ENCODE measurements around the gene PGS1. TPM values are rescaled to one million over a fixed set of nuclear protein-coding genes. Genes with fewer than 3 reads are reported as not detected.
A peak's percentile ranks its signal among the peaks of the same experiment; 100 is the strongest.

PGS1 gene
- total and polyA plus RNA-seq, 5 donors: 13.9 to 22.2 (median 20.2) TPM

DNA sequence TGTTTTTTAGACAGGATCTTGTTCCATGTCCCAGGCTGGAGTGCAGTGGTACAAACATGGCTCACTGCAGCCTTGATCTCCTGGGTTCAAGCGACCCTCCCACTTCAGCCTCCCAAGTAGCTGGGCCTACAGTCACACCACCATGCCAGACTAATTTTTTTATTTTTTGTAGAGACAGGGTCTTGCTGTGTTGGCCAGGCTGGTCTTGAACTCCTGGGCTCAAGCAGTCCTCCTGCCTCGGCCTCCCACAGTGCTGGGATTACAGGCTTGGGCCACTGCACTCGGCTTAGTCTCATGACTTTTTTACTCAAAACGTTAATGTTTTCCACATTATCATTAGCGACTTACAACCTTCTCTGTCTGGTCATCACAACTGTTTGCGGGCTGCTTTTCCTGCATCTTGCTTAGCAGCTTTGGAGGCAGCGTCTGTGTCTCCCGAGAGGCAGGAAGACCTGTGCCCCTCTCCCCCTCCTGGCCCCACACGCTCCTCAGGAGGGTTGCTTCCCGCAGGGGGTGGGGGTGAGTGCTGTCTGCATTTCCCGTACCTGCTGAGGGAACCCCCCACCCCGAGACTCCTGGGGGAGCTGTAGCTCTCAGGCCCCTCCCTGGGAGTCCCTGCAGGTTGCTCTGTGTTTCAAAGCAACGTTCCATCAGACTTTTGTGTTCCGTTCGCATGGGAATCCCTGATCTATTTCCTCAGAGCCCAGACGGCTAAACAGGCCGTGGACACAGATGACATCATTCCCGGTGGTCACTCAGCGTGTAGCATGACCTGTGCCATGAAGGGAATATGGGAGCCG lies 52.6 kb downstream of the PGS1 start:
- ATAC-seq (peak in 1 of 2 donors; percentile 4), DNase-seq (peak in 2 of 3 donors; percentile 22 to 24)
- Histone ChIP-seq H3K4me3 (ENCODE audit: low read length) (no peak overlapping the region), H3K27me3 (ENCODE audit: control insufficient read depth, insufficient read depth) (no peaks in the 10 kb centered on the region), H3K27ac (ENCODE audit: low read length) (no peak overlapping the region), H3K4me1 (ENCODE audit: control insufficient read depth, insufficient read depth, low read length) (no peaks in the 10 kb centered on the region), H3K9me3 (ENCODE audit: control insufficient read depth, low read length) (no peaks in the 10 kb centered on the region)
- 48% methylated on average over 20 of the region's 20 CpGs for WGBS
- intact Hi-C loops (cut with DNase I): no loop called here

DNA sequence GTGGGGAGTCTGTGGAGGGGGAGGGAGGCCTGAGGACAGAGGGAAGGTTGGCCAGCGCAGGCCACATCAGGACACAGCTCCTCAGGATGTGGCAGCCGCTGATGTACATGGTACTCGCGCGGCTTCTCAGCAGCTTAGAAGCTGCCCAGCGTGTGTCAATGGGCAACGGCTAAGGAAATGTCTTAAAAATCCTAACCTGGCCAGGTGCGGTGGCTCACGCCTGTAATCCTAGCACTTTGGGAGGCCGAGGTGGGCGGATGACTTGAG lies 53.2 kb downstream of the PGS1 start:
- H3K9me3 ChIP-seq (ENCODE audit: control insufficient read depth, low read length): no peaks in the 10 kb centered on the region
- intact Hi-C loops (cut with DNase I): no loop called here
- H3K4me3 ChIP-seq (ENCODE audit: low read length): no peak overlapping the region
- DNase-seq (peak in 2 of 3 donors; percentile 21 to 36), ATAC-seq (no peak)
- no peaks in the 10 kb centered on the region for H3K4me1 ChIP-seq (ENCODE audit: control insufficient read depth, insufficient read depth, low read length)
- H3K27ac ChIP-seq (ENCODE audit: low read length): no peak overlapping the region
- no peaks in the 10 kb centered on the region for H3K27me3 ChIP-seq (ENCODE audit: control insufficient read depth, insufficient read depth)
- 81% methylated on average over 11 of the region's 11 CpGs for WGBS

DNA sequence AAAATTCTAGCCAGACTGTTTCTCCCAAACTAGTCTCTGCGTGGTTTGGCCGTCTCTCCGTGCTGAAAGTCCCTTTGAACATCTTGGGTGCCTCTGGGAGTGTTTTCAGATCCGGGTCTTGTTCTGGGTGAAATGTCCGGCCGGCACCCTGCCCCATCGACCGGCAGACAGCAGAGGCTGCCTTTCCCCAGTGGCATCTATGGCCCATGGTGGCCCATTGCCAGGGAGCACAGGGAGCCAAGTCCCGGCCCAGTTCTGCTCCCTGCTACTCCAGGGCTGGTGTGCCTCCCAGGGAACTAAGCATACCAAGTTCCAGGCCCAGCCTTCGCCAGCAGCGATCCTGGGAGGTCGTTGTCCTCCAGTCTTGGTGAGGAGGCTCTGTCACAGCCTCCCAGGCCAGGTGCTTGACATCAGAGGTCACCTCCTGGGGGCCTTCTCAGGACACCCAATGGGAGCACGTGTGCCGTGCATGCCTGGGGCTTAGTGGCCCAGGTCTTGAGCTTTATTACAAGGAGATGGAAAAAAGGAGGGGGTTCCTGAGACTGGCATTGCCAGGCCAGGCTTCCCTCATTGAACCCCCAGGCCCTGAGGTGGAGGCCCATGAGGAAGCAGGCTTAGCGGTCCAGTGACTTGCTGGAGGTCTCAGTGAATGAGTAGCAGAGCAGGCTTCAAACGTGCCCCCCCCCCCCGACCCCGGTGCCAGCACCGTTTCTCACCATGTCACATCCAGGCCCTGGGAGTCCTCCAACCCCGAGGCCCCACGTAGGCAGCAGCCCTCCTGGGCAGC lies 54.0 kb downstream of the PGS1 start:
- no peaks in the 10 kb centered on the region for H3K4me1 ChIP-seq (ENCODE audit: control insufficient read depth, insufficient read depth, low read length)
- no peaks in the 10 kb centered on the region for H3K9me3 ChIP-seq (ENCODE audit: control insufficient read depth, low read length)
- no peak overlapping the region for H3K27ac ChIP-seq (ENCODE audit: low read length)
- DNase-seq (peak; percentile 51 to 77 (median 63)), ATAC-seq (peak in 1 of 2 donors; percentile 6)
- H3K27me3 ChIP-seq (ENCODE audit: control insufficient read depth, insufficient read depth): no peaks in the 10 kb centered on the region
- 55% methylated on average over 21 of the region's 21 CpGs for WGBS
- intact Hi-C loops (cut with DNase I): no loop called here
- H3K4me3 ChIP-seq (ENCODE audit: low read length): no peak overlapping the region

DNA sequence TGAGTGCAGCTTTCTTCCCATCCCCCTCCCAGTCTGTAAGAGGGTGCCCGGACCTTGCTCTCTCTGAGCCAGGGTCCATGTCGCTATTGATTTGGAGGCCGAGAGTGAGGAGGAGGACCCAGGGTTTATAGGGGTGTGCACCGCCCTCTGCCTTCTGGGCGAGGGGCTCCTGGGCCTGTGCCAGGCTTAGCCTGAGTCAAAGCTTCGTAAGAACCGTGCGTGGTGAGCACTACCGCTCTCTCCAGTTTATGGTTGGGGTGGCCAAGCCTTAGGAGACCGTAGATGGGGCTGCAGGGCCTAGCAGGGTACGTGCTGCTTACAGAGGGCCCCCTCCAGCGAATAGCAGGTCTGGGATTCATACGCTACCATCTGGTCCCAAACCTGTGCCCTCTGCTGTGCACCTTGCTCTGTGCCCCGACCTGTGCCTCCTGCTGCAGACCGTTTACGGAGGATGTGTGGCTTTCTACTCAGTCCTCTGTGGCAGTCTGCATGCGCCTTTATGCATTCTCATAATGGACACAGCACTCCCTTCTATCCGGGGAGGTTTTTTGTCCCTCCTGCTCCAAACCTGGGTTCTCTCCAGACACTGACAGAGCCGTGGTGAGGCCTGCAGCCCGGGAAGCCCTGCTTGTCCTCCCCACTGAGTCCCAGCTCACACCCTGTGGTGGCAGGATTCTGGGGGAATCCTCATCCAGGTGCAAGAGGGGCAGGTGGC lies 54.7 kb downstream of the PGS1 start:
- H3K27ac ChIP-seq (ENCODE audit: low read length): no peak overlapping the region
- WGBS: 67% methylated on average over 20 of the region's 20 CpGs
- intact Hi-C loops (cut with DNase I): no loop called here
- H3K4me1 ChIP-seq (ENCODE audit: control insufficient read depth, insufficient read depth, low read length): no peaks in the 10 kb centered on the region
- no peak for ATAC-seq
- no peaks in the 10 kb centered on the region for H3K9me3 ChIP-seq (ENCODE audit: control insufficient read depth, low read length)
- no peaks in the 10 kb centered on the region for H3K27me3 ChIP-seq (ENCODE audit: control insufficient read depth, insufficient read depth)
- DNase-seq: peak in 2 of 3 donors; percentile 34 to 41
- H3K4me3 ChIP-seq (ENCODE audit: low read length): no peak overlapping the region

DNA sequence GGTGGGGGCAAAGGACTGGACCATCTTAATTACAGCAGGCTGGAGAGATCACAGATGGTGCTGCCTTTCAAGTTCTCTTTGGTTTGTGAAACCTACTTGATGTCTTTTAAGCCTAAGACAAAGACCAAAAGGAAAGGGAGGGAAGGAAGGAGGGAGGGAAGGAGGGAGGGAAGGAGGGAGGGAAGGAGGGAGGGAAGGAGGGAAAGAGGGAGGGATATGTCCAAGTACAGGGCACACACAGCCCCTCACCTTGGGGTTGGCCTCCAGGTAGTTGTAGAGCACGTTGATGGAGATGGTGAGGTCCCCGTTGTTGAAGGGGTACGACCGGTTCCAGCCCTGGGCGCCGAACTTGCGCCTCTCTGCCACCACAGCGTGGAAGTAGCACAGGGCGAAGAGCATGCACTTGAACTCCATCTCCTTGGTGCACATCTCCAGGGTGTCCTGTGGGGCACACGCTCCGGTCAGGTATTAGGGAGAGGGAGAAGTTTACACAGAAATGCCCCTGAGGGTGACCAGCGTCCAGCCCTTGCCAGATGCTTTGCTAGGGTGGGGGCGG lies 55.4 kb downstream of the PGS1 start:
- Histone ChIP-seq H3K4me1 (ENCODE audit: control insufficient read depth, insufficient read depth, low read length) (no peaks in the 10 kb centered on the region), H3K27ac (ENCODE audit: low read length) (no peak overlapping the region), H3K27me3 (ENCODE audit: control insufficient read depth, insufficient read depth) (no peaks in the 10 kb centered on the region), H3K4me3 (ENCODE audit: low read length) (no peak overlapping the region), H3K9me3 (ENCODE audit: control insufficient read depth, low read length) (no peaks in the 10 kb centered on the region)
- intact Hi-C loops (cut with DNase I): no loop called here
- 86% methylated on average over 13 of the region's 13 CpGs for WGBS
- ATAC-seq: peak in 1 of 2 donors; percentile 2
- DNase-seq: peak in 2 of 3 donors; percentile 20 to 36

DNA sequence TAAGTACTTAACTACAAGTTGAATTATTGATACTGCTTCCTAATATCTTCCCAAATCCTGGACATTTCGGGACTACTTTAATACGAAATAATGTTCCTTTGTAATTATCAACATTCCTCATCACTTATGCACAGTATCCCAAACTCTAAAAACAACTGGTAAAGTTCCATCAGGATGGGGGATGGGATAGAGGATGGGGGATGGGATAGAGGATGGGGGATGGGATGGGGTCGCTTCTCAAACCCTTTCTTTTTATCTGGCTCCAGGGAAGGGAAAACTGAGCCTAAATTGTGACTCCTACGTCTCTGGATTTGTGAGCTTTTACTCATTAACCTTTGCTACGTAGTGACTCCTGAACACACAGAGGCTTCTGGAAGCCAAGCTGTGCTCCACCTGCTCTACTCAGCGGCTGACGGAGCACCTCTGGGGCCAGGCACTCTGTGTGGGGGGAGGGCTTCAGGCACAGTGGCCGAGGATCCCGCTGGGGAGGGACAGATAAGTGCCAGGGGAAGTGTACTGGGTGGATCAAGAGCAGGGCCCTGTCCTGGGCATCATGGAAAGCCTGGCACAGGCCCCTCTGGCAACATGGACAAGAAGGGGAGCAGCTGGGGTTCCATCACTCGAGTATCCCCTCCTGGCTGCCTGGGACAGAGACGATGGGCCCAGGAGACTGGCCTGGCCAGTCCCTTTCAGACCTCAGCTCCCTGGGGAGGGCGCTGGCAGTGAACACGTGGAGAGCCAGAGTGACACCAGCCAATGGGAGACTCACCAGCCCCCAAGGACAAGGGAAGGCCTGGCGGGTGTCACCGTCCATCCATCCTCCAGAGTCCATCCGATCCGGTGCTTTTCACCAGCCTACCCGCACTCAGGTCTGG lies 56.2 kb downstream of the PGS1 start:
- Histone ChIP-seq H3K4me3 (ENCODE audit: low read length) (no peak overlapping the region), H3K27me3 (ENCODE audit: control insufficient read depth, insufficient read depth) (no peaks in the 10 kb centered on the region), H3K4me1 (ENCODE audit: control insufficient read depth, insufficient read depth, low read length) (no peaks in the 10 kb centered on the region), H3K27ac (ENCODE audit: low read length) (no peak overlapping the region), H3K9me3 (ENCODE audit: control insufficient read depth, low read length) (no peaks in the 10 kb centered on the region)
- 50% methylated on average over 18 of the region's 18 CpGs for WGBS
- no peak for ATAC-seq
- DNase-seq: peak in 2 of 3 donors; percentile 32 to 47
- intact Hi-C loops (cut with DNase I): no loop called here

DNA sequence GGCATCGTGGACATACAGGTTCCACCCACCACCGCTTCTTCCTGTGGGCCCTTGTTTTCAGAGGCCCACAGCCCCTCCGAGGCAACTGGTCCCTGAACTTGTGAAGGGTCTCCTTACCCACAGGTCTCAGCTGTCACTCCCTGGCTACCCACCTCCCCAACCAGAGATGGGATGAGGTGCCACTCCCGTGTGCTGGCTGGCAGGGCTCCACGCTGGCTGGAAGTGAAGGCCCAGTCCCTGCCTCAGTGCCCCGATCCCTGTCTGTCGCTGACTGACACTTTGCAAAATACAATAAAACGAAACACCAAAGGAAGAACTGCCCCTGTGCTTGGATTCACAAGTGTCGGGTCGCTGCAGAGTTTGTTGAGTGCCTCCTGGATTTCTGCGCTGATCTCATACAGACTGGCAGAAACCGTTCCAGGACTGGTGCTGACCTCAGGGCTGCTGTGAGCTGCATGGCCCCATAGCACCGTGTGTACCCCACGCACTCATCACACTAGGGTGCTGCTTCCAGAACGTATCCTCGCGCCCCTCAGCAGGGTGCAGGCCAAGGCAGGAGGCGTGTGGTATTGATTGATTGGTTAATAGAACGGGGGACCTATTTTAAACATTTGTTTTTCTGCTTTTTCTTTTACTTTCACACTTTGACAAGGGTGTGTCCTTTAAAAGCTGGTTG lies 57.0 kb downstream of the PGS1 start:
- DNase-seq (peak in 2 of 3 donors; percentile 4 to 28), ATAC-seq (no peak)
- H3K4me1 ChIP-seq (ENCODE audit: control insufficient read depth, insufficient read depth, low read length): no peaks in the 10 kb centered on the region
- H3K4me3 ChIP-seq (ENCODE audit: low read length): no peak overlapping the region
- intact Hi-C loops (cut with DNase I): no loop called here
- H3K27ac ChIP-seq (ENCODE audit: low read length): no peak overlapping the region
- 81% methylated on average over 19 of the region's 19 CpGs for WGBS
- no peaks in the 10 kb centered on the region for H3K9me3 ChIP-seq (ENCODE audit: control insufficient read depth, low read length)
- H3K27me3 ChIP-seq (ENCODE audit: control insufficient read depth, insufficient read depth): no peaks in the 10 kb centered on the region

DNA sequence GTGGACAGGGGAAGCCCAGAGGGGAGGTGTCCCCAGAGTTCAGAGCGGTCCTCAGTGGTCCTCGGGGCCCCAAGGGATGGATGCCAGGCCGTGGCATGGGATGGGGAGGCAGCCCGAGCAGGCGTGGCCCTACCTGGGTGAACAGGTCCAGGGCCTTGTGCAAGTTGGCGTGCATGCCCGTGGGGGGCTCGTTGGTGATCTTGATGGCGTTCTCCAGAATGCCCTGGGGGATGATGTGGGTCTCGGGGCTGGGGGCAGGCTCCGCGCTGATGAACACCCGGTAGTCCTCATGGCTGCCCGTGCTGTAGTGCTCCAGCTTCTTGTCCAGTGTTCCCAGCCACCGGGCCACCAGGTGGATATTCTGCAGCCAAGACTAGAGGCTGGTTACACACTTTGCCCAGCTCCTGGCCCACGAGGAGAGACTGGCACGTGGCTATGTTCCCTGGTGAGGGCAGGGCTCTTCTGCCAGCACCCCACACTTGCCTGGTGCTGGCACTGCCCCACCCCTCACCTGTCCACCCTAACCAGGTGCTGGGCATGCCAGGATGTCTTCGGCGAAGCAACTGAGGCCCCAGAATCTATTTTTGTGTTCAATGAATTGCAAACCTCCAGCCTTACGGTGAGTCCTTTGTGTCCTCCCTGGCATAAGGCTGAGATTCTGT lies 59.2 kb downstream of the PGS1 start:
- Histone ChIP-seq H3K9me3 (ENCODE audit: control insufficient read depth, low read length) (no peaks in the 10 kb centered on the region), H3K4me1 (ENCODE audit: control insufficient read depth, insufficient read depth, low read length) (peaks cover 3% of the 10 kb centered on the region), H3K4me3 (ENCODE audit: low read length) (no peak overlapping the region), H3K27me3 (ENCODE audit: control insufficient read depth, insufficient read depth) (no peaks in the 10 kb centered on the region), H3K27ac (ENCODE audit: low read length) (no peak overlapping the region)
- no peak for ATAC-seq
- WGBS: 91% methylated on average over 20 of the region's 20 CpGs
- DNase-seq: peak in 2 of 3 donors; percentile 32 to 53
- intact Hi-C loops (cut with DNase I): no loop called here

DNA sequence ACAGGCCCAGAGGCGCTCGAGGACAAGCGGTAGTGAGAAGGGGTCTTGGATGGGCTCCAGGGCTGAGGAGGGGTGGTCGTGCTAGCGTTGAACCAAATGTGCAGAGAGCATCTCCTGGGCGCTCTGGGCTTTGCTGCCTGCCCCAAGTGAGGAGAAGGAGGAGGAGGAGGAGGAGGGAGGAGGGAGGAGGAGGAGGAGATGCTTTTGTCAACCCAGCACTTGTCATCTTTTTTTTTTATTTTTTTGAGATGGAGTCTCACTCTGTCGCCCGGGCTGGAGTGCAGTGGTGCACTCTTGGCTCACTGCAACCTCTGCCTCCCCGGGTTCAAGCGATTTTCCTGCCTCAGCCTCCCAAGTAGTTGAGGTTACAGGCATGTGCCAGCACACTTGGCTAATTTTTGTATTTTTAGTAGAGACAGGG lies 59.8 kb downstream of the PGS1 start:
- peak in 1 of 3 donors; percentile 59 for DNase-seq
- no peaks in the 10 kb centered on the region for H3K27me3 ChIP-seq (ENCODE audit: control insufficient read depth, insufficient read depth)
- no peak overlapping the region for H3K4me3 ChIP-seq (ENCODE audit: low read length)
- intact Hi-C loops (cut with DNase I): no loop called here
- H3K4me1 ChIP-seq (ENCODE audit: control insufficient read depth, insufficient read depth, low read length): peaks cover 3% of the 10 kb centered on the region
- ATAC-seq: no peak
- H3K27ac ChIP-seq (ENCODE audit: low read length): no peak overlapping the region
- 79% methylated on average over 10 of the region's 10 CpGs for WGBS
- no peaks in the 10 kb centered on the region for H3K9me3 ChIP-seq (ENCODE audit: control insufficient read depth, low read length)

Measured in right cardiac atrium (tissue), 5 donors.